GM20431 (cell line): Measurements from ENCODE around the gene HSPA5.
"Not testable (repeated sequence)": the region's sequence is repeated elsewhere in the genome, so short reads cannot be mapped to it uniquely, and the experiment has no call there.

ENCODE experiments used
- in situ Hi-C: fragments of 300-500 bp; cut with MseI, MboI; formaldehyde crosslinking; loops from one replicate; pipeline ENCODE4 v1.15.0; 2020; ENCODE audit warnings: low sequenced_read_pairs; ENCODE audit not compliant: unreplicated experiment

The HSPA5 gene

DNA sequence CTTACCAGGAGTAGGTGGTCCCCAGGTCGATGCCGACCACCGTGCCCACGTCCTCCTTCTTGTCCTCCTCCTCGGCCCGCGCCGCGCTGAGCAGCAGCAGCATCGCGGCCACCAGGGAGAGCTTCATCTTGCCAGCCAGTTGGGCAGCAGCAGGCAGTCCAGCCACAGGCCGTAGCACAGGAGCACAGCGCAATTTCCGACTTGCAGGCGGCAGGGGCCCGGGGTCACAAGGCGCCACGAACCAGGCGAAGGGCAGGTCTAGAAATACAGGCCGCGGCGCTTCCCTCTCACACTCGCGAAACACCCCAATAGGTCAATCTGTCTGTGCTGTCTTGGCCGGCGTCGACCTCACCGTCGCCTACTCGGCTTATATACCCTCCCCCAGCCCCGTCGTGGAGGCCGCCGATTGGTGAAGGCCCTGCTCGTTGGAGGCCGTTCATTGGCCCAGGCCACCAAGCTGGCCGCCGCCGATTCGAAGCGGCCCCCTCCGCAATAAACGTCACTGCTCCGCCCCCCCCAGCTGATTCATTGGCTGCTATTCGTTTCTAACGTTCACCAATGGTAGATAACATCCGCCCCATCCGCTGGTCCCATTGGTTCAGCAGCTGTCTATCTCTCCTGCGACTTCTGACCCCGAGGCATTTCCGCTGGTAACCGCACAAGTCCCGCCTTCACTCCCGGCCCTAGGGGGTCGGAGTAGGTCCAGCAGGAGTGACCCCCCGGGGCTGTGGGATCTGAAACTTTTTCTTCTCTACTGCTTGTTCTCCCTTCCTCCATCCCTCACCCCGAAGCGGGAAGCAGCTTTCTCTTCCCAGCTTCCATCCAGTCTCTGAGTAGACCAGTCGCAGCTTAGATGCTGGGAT lies at the start of gene HSPA5:
Gene HSPA5 (minus strand): TSS at position 344 of the 863 bp plus-strand sequence. CDS start 217 bp downstream, at position 127.
- in situ Hi-C loops = no loop called here

DNA sequence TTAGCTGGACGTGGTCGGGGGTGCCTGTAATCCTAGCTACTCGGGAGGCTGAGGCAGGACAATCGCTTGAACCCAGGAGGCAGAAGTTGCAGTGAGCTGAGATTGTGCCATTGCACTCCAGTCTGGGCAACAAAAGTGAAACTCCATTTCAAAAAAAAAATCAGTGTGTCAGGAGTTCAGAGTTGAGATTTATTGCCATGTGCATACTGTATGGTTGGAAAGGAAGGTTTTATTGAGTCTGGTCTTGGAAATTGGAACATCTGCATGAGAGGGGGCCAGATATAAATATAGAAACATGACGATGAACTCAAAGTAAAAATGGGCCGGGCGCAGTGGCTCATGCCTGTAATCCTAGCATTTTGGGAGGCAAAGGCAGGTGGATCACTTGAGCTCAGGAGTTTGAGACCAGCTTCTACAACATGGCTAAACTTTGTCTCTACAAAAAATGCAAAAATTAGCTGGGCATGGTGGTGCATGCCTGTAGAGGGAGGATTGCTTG lies 45.8 kb upstream of the HSPA5 start:
- in situ Hi-C loops = not testable (repeated sequence)

DNA sequence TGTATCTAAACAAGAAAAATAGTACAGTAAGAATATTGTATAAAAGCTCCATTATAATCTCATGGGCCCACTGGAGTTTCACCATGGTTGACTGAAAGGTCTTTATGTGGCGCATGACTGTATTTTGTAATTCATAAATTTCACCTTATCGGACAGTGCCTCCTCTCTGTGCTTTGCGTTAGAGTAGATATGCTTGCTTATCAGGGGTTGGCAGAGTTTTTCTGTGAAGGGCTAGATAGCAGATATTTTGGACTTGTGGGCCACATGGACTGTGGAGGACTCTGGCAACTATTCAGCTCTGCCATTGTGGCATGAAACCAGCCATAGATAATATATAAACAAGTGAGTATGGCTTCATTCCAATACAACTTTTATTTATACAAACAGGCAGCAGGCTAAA lies 43.7 kb upstream of the HSPA5 start:
- in situ Hi-C loops = no loop called here

DNA sequence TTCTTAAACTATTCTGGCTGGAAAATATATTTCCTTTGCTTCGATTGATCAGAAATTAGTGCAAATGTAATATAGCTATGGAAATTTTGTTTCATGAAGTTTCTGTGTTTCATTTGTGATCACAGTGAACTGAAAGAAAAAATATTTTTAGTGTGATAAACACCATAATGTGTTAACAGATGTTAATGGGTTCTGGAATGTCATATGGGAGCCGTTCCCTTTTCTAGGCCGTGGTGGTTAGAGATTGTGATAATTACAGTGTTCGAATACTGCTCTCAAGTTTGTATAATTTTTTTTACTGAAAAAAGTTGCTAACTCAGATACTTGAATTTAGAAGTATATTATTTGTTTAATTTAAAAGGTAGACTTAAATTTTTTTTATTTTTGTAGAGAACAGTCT lies 39.8 kb upstream of the HSPA5 start:
- in situ Hi-C loops = no loop called here

DNA sequence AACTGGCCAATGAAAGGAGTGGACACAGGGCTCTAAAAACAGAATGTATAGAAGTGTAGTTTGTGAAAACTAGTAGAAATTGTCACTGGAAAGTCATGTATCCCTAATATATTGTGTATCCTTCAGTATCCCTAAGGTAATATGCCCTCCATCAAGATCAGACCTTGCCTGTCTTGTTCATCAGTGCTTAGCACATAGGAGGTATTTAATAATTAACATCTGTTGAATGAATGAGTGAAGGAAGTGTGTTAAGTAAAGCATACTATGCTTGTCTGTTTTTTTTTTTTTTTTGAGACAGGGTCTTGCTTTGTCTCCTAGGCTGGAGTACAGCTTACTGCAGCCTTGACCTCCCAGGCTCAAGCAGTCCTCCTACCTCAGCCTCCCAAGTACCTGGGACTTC lies 36.3 kb upstream of the HSPA5 start:
- in situ Hi-C loops = no loop called here

DNA sequence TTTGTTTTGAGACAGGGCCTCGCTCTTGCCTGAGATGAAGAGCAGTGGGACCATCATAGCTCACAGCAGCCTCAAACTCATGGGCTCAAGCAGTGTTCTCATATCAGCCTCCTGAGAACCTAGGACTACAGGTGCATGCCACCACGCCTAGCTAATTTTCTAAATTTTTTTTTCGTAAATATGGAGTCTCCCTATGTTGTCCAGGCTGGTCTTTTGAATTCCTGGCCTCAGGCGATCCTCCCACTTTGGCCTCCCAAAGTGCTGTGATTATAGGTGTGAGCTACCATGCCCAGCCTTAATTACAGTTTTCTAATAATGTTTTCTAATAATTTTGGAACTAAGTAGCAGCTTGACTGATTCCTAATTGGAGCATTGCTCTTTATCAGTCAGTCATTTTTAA lies 35.6 kb upstream of the HSPA5 start:
- in situ Hi-C loops = no loop called here

DNA sequence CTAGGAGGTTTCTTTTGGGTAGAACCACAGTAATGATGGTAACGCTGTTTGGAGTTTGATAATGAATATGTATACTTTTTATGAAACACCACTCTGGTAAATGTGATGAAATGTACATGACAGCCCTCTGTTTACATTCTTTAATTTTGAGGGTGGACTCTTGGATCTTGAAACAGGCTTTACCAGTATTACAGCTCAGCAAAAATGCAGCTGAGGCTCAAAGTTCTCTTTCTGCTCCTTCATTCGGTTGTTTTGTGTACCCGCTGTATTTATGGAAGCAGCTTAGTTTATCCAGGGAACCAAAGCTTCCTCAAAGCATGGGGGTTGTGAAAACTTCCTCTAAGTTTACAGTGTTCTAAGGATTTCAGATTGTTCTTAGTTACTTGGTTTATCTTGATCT lies 31.6 kb upstream of the HSPA5 start:
- in situ Hi-C loops = no loop called here

DNA sequence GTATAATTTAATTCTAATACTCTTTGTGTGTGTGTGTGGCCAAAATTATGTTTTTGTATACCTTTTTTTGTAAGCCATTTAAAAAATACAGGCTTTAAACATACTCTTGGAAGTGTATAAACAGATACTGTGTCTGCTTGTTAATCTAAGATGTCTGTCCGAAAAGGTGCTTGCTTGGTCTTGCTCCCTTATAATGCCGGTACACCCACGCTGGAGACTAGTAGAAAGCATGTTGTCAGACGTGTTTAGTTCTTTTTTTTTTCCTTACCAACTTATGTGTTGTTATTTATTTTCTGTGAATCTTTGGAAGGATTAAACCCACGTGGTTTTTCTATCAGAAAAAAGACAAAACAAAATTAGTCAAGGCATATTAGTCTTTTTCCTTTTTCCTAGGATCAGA lies 29.9 kb upstream of the HSPA5 start:
- in situ Hi-C loops = no loop called here

DNA sequence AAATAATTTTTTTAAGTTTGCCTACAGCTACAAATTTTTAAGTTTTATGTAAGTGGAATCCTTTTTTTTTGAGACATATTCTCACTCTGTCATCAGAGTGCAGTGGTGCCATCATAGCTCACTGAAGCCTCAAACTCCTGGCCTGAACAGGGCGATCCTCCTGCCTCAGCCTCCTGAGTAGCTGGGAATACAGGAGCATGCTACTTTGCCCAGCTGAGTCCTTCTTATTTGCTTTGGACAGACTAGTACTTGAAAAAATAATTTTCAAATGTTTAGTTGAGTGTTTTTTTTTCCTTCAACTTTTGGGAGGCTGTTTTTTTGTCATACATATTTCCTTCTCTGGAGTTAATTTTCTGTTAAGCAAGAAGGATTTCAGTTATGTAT lies 27.9 kb upstream of the HSPA5 start:
- in situ Hi-C loops = no loop called here

DNA sequence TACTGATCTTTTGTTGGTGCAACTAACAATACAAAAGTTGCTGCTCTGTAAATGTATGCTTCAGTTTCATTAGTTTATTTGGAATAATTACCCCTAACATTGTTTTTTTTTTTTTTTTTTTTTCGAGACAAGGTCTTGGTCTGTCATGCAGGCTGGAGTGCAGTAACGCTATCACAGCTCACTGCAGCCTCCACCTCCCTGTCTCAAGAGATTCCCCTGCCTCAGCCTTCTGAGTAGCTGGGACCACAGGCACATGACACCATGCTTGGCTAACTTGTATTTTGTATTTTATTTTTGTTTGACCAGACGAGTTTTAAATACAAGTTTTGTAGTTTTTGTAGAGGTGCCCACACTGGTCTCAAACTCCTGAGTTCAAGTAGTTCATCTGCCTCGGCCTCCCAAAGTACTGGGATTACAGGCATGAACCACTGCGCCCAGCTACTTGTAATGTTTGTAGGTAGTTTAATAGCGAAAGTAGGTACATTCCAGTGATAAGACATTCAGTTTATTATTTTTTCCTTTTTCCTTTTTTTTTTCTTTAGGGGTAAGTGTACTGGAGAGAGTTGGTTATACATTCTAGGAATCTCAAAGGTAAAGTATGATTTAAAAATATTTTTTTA lies 27.4 kb upstream of the HSPA5 start:
- in situ Hi-C loops = no loop called here

DNA sequence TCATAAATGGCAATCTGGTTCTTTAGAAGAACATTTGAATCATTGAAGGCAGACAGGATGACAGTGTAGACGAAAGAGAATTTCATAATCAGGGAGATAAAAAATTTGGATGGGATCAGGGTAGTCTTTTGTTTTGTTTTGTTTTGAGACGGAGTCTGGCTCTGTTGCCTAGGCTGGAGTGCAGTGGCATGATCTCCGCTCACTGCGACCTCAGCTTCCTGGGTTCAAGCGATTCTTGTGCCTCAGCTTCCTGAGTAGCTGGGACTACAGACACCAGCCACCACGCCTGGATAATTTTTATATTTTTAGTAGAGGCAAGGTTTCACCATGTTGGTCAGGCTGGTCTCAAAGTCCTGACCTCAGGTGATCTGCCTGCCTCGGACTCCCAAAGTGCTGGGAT lies 22.9 kb upstream of the HSPA5 start:
- in situ Hi-C loops = not testable (repeated sequence)

DNA sequence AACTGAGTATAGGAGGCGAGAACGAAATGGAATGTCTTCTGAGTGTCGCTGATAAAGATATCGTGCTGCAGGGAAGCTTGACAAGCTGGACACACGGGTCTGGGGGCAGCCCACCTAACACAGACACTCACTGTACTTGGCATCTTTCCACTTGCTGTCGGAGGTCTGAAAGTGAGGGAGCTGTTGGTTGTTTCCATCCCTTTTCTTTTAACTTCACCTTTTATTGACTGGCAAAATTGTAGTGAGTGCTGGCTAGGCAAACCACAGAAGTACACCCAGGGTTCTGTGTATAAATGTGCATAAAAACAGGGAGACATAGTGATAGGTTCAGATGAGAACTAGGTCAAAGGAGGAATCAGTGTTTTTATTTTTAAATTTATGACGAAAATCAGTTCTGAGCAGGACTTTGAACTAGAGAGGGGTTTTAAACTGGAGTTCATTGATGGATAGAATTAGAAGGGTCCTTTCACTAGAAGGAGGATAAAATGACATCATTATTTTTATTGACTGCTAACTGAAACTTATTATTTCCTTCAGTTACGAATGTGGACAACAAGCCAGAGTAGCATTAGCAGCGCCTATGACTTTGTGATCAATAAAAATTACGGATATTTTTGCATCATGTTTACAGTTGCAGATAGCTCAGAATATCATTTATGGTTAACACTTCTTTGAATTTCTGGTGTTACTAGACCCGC lies 21.3 kb upstream of the HSPA5 start:
- in situ Hi-C loops = no loop called here

DNA sequence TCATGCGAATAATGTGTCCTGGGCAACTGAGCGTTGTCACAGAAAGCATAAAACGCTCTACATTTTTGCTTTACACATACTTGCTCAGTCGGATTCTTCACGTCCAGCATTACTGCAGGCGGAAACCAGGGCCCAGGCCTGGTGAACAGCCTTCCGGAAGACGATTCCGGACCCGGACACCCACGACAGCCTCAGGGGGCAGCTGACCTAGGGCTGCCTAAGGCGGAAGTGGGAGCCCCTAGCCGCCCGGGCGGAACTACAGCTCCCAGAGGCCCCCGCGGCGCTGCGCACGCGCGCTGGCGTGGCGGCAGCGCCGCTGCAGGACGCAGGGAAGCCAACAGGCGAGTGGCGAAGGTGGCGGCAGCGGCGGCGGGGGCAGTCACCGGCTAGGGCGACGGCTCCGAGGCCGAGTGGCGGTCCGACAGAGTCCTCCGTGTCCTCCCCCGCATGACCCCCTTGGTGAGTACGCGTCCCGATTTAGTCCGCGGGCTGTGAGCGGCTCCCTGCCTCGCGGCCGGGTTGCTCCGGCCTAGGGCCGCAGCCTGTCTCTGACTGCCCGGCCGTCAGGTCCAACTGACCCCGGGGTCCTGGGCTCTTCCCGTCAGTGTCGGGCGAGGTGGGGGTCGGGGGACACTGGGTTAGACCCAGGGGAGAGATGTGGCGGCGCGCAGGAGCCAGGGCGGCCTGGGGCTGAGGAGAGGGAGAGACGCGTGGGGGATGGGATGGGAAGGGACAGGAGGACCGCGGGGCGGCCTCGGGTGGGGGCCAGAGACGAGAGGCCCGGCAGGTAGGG lies 20.6 kb upstream of the HSPA5 start, which contains the start of gene GAPVD1:
Gene GAPVD1 (plus strand): TSS at position 326 of the 793 bp plus-strand sequence. CDS start 37,096 bp downstream, outside the sequence.
- in situ Hi-C loops = no loop called here

DNA sequence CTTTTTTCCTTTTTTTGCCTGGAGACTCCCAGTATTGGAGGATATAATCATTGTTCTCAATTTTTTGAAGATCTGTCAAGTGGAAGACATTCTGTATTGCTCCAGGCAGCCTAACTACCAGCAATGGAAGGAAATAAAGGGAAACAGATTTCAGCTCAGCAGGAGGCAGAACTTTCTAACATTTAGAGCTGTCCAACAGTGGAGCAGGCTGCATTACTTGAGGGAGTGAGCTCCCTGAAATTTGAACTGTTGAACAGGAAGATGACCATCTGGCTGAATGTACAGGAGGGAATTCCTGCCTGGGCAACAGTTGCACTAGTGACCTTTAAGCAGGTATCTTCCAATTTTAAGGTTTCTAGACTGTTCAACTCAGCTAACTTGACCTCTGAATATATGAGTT lies 19.4 kb upstream of the HSPA5 start:
- in situ Hi-C loops = no loop called here

DNA sequence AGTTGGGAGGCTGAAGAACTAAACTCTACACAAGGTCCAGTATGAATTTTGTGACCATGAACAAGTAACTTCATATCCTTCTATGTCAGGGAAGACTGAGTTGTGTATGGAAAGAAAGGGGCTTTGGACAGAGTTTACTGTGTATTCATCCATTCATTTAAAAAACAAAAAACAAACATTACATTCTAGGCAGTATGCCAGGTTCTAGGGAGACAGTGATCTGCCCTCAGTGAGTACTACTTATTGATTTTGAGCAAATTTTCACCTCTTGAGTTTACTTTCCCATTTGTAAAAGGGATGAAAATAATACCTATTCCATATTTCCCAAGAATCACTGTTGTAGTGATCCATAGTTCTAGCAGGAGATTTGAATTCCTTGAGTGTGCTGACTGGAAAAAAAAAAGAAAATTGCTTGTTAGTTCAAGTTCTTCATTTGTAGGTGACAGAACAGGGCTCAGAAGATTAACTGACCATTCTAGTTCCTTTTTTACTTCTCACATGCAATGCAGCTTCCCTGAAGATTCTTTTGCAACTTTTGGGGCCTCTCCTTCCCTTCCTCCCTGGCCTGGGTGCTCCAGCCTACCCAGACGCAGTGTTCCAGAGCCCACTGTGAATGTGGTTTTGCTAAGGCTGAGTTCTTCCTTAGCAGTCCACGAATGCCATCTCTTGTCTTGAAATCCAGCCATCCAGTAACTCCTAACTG lies 17.8 kb upstream of the HSPA5 start:
- in situ Hi-C loops = no loop called here

DNA sequence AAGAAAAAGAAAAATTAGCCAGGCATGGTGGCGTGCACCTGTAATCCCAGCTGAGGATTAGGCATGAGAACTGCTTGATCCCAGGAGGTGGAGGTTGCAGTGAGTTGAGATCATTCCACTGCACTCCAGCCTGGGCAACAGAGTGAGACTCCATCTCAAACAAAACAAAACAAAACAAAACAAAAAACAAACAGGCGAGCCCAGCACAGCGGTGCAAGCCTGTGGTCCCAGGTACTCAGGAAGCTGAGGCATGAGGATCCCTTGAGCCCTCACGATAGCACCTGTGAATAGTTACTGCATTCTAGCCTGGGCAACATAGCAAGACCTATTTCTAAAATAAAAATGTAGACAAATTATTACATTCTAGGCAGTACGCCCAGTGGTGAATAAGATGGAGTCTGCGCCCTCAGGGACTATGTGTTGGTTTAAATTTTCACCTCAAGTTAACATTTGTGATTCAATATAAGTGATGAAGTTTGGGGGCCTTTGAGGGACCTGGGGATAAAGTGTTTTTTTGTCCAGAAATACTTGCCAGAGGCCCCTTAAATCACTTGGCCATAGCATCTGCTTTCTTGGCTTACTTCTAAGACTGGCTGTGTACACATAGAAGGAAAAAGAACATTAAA lies 17.1 kb upstream of the HSPA5 start:
- in situ Hi-C loops = no loop called here

DNA sequence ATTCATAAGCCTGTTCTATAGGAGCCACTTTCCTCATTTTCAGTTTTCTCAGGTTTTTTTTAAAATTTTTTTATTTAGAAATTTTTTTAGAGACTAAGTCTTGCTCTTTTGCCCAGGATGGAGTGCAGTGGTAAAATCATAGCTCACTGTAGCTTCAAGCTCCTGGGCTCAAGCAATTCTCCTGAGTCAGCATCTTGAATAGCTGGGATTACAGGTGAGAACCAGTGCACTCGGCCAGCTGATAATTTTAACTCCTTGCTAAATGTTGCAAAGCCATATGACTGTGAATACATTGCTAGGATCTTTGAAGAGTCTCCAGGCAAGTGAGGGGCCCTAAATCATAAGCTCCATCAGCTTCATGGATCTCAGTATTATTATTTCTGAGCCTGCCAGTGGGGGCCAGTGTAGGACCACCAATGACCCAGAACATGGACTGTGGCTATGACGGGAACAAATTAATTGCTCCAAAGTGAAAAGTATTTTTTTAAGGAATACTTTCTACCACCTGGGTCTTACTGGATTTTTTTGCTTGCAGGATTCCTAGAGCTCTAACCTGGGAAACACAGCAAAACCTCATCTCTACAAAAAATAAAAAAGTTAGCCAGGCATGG lies 14.7 kb upstream of the HSPA5 start:
- in situ Hi-C loops = no loop called here

DNA sequence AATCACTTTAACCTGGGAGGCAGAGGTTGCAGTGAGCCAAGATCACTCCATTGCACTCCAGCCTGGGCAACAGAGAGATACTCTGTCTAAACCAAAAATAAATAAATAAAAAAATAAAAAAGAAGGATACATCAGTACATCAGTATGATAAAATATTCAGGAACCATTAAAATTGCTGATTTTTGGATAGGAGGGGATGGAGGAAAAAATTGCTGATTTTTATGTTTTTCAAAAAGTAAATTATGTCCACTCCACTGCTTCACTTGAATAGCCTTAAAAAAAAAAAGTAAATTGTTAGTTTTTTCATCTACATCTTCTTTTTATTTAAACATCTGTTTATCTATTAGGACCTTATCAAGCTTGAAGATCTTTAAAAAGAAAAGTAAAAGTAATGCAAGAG lies 13.1 kb upstream of the HSPA5 start:
- in situ Hi-C loops = no loop called here

DNA sequence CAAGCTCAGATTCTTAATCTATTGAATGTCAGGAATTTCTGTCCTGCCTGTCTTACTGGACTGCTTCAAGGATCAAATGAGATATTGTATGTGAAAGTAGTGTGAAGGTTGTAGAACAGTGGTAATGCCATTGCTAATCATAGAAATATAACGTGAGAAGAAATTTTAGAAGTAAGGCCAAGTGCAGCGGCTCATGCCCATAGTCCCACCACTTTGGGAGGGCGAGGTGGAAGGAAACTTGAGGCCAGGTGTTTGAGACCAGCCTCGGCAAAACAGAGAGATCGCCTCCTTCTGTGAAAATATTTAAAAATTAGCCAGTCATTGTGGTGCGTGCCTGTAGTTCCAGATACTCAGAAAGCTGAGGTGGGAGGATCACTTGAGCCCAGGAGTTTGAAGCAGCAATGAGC lies 5.1 kb upstream of the HSPA5 start:
- in situ Hi-C loops = no loop called here
